Psoas muscle (tissue), 8 donors: ENCODE measurements around the gene GPC6. TPM values are rescaled to one million over a fixed set of nuclear protein-coding genes. Genes with fewer than 3 reads are reported as not detected.
"Not testable (repeated sequence)": the region's sequence is repeated elsewhere in the genome, so short reads cannot be mapped to it uniquely, and the experiment has no call there.

Experiments
- ATAC-seq, 4 donors: fragments of 200-7000 bp; cut with Tn5 transposase; one replicate each; pipeline ENCODE4 v1.9.1; 2020; ENCODE audit warnings: moderate library complexity in 3 of 4, mild to moderate bottlenecking in 2 of 4
- DNase-seq, 2 donors: peaks; one replicate each; pipeline ENCODE4 v3.0.0-alpha.2; 2020
- H3K27ac ChIP-seq: fragments of 200-600 bp; one replicate; pipeline ENCODE4 v1.8.0; 2022
- H3K27me3 ChIP-seq, 3 donors: fragments of 200-600 bp in 1 of 3; one replicate each; pipeline versions ENCODE4 v1.6.1 to v1.8.0; 2013 to 2022; ENCODE audit warnings: low read length in 2 of 3, mild to moderate bottlenecking in 2 of 3, moderate library complexity in 1 of 3; ENCODE audit not compliant: insufficient read depth in 3 of 3
- H3K36me3 ChIP-seq, 2 donors: fragments of 200-600 bp in 1 of 2; one replicate each; pipeline versions ENCODE4 v1.6.1 to v1.8.0; 2013 to 2022; ENCODE audit warnings: low read depth in 1 of 2, mild to moderate bottlenecking in 1 of 2, moderate library complexity in 1 of 2; ENCODE audit not compliant: insufficient read depth in 1 of 2
- H3K4me1 ChIP-seq: fragments of 200-600 bp; one replicate; pipeline ENCODE4 v1.8.0; 2022
- H3K4me3 ChIP-seq: fragments of 200-600 bp; one replicate; pipeline ENCODE4 v1.8.0; 2022; ENCODE audit warnings: mild to moderate bottlenecking
- H3K9me3 ChIP-seq: fragments of 200-600 bp; one replicate; pipeline ENCODE4 v1.8.0; 2022
- WGBS, 3 donors: extraction: QIAGEN DNeasy Blood & Tissue Kit; methylation state at CpG; one replicate each; pipeline versions ENCODE4 v1.1.6 to v1.1.7; 2013; 5-methylcytosine and 5-hydroxymethylcytosine counted together
- intact Hi-C, 2 donors: fragments of 100-400 bp; cut with DNase I; formaldehyde crosslinking; loops; one replicate each; pipeline versions ENCODE4 v1.11.0 to v1.14.2; 2022
- polyA plus RNA-seq, 3 donors: library from polyadenylated mRNA; stranded (reverse); fragments of 200-250 nt; gene quantifications; one replicate each; pipeline ENCODE4 v1.2.3, GENCODE V29; 2013
- total RNA-seq, 4 donors: library from RNA; stranded (reverse); fragmentation: NEBNext Ultra II Directional in 2 of 4; extraction: Animal tissue kit (Norgen Biotek cat#: 25700) in 2 of 4; gene quantifications; one replicate each; pipeline versions ENCODE4 v1.2.1 to v1.2.4, GENCODE V29; 2021 to 2023
- TF ChIP-seq, protein P1 (sequence below): fragments of 200-600 bp; IDR thresholded peaks from one replicate; pipeline ENCODE4 v1.8.0; 2022; ENCODE audit warnings: antibody characterized with exemption
- donor health status: healthy with polysubstance abuse.
- donor health status: DM: no; HTN: no; CAD: no; lungs with moderate emphysema.
- donor health status: Bipolar disorder and iron deficiency.
- donor health status: healthy.
- donor health status: DM: yes; HTN: yes; CAD: no.
- donor health status: DM: no; HTN: no; CAD: no.
- donor health status: DM: no; HTN: no; CAD: no.
- donor health status: DM: yes; HTN: yes; CAD: no.

GPC6 gene
- total and polyA plus RNA-seq, 7 donors = 0.07 to 3.7 (median 0.57) TPM

DNA sequence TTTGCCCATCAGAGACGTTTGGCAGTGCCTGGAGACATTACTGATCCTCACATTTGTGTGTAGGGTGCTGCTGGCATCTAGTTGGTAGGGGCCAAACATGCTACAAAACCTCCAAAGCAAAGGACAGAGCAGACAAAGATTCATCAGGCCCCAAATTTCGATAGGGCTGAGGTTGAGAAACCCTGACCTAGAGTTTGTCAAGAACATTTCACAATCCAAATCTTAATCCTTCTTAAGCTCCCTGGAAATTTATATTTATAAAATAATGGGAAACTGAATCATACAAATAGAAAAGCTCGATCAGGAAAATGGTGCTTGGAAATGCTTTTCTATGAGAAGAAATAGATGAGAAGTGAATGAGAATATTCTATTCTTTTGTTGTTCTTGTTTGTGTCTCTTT lies 979.3 kb downstream of the GPC6 start:
- H3K27me3 ChIP-seq = no peaks in the 10 kb centered on the region
- TF ChIP-seq, protein P1, sequence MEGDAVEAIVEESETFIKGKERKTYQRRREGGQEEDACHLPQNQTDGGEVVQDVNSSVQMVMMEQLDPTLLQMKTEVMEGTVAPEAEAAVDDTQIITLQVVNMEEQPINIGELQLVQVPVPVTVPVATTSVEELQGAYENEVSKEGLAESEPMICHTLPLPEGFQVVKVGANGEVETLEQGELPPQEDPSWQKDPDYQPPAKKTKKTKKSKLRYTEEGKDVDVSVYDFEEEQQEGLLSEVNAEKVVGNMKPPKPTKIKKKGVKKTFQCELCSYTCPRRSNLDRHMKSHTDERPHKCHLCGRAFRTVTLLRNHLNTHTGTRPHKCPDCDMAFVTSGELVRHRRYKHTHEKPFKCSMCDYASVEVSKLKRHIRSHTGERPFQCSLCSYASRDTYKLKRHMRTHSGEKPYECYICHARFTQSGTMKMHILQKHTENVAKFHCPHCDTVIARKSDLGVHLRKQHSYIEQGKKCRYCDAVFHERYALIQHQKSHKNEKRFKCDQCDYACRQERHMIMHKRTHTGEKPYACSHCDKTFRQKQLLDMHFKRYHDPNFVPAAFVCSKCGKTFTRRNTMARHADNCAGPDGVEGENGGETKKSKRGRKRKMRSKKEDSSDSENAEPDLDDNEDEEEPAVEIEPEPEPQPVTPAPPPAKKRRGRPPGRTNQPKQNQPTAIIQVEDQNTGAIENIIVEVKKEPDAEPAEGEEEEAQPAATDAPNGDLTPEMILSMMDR = no peak
- intact Hi-C loops = no loop called here
- no peak overlapping the region for H3K4me3 ChIP-seq
- no peaks in the 10 kb centered on the region for H3K36me3 ChIP-seq
- H3K4me1 ChIP-seq = no peaks in the 10 kb centered on the region
- ATAC-seq = no peak
- no peaks in the 10 kb centered on the region for H3K9me3 ChIP-seq
- 47 to 64% (median 52%) methylated on average over 3 of the region's 3 CpGs for WGBS, 3 donors
- DNase-seq = no peak
- H3K27ac ChIP-seq = no peak overlapping the region

DNA sequence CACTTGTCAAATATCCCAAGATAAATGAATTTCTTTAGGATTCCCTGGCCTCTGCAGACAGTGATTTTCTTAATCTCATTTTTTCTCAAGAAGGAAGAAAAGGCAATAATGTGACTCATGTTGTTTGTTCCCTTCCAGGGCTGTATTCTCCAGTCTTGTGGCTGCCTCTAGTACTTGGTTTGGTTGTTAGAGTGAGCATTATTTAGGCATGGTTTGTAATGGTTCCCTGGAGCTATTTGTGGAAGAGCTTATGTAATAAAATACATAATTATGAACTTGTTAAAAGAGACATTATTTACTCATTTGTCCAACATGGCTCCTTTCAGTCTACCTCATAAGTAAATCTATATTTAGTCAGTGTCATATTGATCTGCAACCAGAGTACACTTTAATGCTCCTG lies 982.5 kb downstream of the GPC6 start:
- Histone ChIP-seq H3K4me3 (no peak overlapping the region), H3K27me3 (no peaks in the 10 kb centered on the region), H3K9me3 (no peaks in the 10 kb centered on the region), H3K27ac (no peak overlapping the region), H3K36me3 (no peaks in the 10 kb centered on the region), H3K4me1 (no peaks in the 10 kb centered on the region)
- DNase-seq (no peak), ATAC-seq (no peak)
- intact Hi-C loops = no loop called here
- TF ChIP-seq, protein P1 = no peak

GRCh38 chr13:94209913-94210312 lies 983.3 kb downstream of the GPC6 start:
- H3K27ac ChIP-seq = not testable (repeated sequence)

GRCh38 chr13:94210816-94211215 lies 984.2 kb downstream of the GPC6 start:
- 49 to 71% (median 50%) methylated on average over 5 of the region's 5 CpGs for WGBS, 3 donors
- H3K27me3 ChIP-seq = no peaks in the 10 kb centered on the region
- TF ChIP-seq, protein P1 = no peak
- no peak for DNase-seq
- intact Hi-C loops = no loop called here
- no peak for ATAC-seq
- no peaks in the 10 kb centered on the region for H3K9me3 ChIP-seq
- no peaks in the 10 kb centered on the region for H3K4me1 ChIP-seq
- no peak overlapping the region for H3K27ac ChIP-seq
- no peak overlapping the region for H3K4me3 ChIP-seq
- H3K36me3 ChIP-seq = no peaks in the 10 kb centered on the region

More at GRCh38 chr13:94209913-94210312, 983.3 kb downstream of the GPC6 start:
- H3K27me3 ChIP-seq, DNase-seq, H3K36me3 ChIP-seq, intact Hi-C loops, H3K9me3 ChIP-seq, H3K4me3 ChIP-seq, ATAC-seq, H3K4me1 ChIP-seq: not testable (repeated sequence)
- 97 to 99% (median 98%) methylated on average over 4 of the region's 4 CpGs for WGBS, 3 donors

GRCh38 chr13:94212196-94212595 lies 985.6 kb downstream of the GPC6 start:
- intact Hi-C loops = no loop called here
- Histone ChIP-seq H3K9me3 (no peaks in the 10 kb centered on the region), H3K4me3 (no peak overlapping the region), H3K27me3 (no peaks in the 10 kb centered on the region), H3K4me1 (no peaks in the 10 kb centered on the region), H3K36me3 (no peaks in the 10 kb centered on the region), H3K27ac (no peak overlapping the region)
- TF ChIP-seq, protein P1 = no peak
- ATAC-seq (no peak), DNase-seq (no peak)
